NCI-H526 treated with DMSO at 0.1 percent for 48 hours (cell line): ENCODE results near the gene TEX264.
A peak's percentile ranks its signal among the peaks of the same experiment; 100 is the strongest.

Experiments
- DNase-seq: peaks from one replicate; lab custom pipeline; 2025; lab: John Stamatoyannopoulos, UW

Gene TEX264

DNA sequence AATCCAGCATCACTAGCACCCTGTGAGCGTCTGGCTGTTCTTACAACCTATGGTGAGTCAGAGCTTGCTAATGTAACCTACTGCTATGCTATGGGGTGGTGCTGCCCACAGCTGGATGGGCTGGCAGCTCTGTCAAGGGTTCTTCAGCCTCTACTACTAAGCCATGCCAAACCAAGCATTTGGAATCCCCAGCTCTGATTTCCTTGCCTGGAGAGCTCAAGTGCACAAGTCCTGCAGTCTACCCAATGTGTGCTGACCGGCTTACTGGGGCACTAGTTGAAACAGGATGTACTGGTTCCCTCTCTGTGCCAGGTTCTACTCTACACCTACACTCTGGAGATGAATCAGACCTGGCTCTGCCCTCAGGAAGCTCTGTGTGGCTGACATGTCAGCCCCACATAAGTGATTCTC is 4.2 kb downstream of the TEX264 start:
- DNase-seq, result no peak

GRCh38 chr3:51676102-51676640 is 5.1 kb downstream of the TEX264 start:
- DNase-seq, result no peak

- no peak for DNase-seq
Observed at GRCh38 chr3:51677358-51677757, 6.3 kb downstream of the TEX264 start.

GRCh38 chr3:51678186-51678585 is 7.1 kb downstream of the TEX264 start:
- no peak for DNase-seq

- DNase-seq, result no peak
Observed at GRCh38 chr3:51678641-51679040, 7.6 kb downstream of the TEX264 start.

GRCh38 chr3:51679318-51679717 is 8.3 kb downstream of the TEX264 start:
- no peak for DNase-seq

DNA sequence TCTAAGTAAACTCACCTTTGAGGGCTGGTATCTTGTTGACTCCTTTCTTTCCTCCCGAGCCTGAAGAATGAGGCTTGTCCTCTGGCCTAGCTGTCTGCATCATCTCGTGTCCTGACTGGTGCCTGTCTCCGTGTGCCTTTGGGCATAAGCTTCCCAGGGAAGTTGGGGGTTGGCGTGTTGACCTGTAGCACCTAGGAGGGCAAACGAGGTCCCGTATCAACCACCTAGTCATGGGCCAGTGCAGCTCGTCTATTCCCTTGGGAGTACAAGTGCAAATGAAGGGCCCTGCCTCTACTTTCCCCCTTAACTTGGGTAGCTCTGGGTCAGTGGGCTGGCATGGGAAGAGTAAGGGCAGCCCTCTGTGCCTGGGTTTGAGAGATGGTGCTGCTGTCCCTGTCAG is 8.7 kb downstream of the TEX264 start:
- no peak for DNase-seq

DNA sequence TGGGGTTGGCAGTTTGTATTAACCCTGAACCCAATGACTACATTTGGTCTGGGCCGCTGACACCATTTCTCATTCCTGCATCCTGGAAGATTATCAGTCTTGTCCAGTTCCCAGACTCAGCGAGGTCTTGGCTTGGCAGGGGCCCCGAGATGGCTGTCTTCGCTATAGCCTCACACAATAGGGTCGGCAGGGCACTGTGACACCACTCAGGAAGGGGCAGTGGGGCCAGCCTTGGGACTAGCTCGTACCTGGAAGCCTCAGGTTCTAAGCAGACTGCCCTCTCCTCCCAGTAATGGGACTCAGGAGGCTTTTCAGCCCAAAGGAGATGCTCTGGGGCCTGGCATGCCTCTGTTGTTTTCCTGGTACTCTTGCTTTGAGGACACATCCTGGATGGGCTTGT is 9.1 kb downstream of the TEX264 start:
- DNase-seq, result no peak

- DNase-seq, result no peak
Observed at GRCh38 chr3:51680663-51681230, 9.7 kb downstream of the TEX264 start.

DNA sequence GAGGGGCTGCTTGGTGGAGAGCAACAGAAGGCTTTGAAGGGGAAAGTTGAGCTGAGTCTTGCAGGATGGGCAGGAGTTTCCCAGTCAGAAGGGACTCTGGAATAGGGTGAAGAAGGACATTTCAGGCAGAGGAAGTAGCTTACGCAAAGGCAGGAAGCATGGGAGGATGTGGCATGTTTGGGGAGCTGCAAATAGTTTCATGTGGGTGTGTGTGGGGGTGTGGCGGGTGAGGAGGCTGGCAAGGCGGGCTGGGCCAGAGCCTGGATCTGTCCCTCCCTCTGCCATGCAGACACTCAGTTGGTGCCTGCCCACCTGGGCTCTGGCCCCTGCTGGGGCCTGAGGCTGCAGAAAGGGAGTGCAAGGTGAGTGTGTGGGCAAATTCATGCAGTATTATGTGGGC is 10.4 kb downstream of the TEX264 start:
- DNase-seq, result no peak

DNA sequence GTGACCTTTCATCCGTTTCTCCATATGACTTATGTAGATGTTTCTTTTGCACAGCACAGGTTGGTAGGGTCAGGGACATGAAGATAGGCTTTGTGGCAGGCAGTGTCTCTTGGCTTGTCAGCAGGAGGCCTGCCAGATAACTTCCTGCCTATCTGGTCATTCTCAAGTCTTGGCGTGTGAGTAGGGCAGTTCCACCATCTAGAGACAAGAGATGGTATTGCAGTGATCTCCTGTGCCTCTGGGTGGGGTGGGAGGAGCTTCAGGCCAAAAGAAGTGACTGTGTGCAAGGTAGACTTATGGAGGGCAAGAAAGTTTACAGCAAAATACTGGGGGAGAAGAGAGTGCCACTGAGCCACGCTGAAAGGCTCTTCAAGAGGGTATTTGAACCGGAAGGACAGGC is 11.0 kb downstream of the TEX264 start:
- DNase-seq, result peak; percentile 59

DNA sequence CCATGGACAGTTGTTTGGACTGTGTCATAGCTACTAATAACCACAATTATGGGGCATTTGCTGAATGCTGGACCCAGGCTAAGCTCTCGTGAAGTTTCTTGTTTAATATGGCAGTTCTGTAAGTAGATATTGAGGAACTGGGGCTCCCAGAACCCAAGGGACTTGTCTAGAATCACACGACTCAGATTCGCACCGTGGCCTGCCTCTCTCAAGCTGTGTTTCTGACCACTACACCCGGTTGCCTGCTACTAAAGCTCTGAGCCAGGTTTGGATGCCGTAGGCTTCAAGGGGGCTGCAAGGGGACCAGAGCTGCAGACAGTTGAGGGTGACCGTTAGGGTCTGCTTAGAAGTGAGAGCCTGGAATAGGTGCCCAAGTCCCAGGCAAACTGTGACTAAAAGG is 11.5 kb downstream of the TEX264 start:
- no peak for DNase-seq

GRCh38 chr3:51683566-51683965 is 12.5 kb downstream of the TEX264 start:
- DNase-seq, result no peak

- no peak for DNase-seq
Observed at GRCh38 chr3:51684971-51685751, 14.1 kb downstream of the TEX264 start.

GRCh38 chr3:51686056-51686455 is 15.0 kb downstream of the TEX264 start:
- DNase-seq, result no peak

DNA sequence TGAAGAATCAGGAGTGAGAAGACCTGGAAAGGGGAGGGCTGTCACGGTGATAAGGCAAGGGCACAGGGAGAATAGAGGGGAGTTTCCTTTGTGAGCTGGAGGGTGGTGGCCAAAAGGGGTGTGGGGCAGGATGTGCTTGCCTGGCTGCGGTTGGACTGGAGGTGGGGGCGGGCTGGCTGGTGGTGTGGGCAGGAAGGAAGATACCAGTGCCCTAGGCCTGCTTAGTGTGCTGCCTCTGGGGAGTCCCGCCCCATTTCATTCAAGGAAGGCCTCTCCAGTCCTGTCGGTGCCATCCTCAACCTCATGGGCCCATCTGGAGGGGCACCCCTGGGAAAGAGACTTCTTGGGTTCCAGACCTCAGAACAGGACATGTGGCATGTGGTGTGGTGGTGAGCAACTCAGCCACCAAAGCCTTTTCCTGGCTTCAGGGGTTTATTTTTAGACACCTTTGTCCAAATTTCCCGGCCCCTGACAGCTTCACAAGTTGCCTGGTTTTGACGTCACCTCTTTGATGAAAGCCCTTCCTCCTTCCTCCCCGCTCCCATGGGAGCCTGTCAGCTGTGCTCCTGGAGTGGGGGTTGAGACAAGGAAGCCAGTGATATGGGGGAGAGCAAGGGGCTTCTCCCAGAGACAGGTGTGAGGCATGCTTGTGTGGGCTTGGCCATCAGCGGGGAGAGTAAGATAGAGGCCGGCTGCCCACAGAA is 15.6 kb downstream of the TEX264 start:
- no peak for DNase-seq

DNA sequence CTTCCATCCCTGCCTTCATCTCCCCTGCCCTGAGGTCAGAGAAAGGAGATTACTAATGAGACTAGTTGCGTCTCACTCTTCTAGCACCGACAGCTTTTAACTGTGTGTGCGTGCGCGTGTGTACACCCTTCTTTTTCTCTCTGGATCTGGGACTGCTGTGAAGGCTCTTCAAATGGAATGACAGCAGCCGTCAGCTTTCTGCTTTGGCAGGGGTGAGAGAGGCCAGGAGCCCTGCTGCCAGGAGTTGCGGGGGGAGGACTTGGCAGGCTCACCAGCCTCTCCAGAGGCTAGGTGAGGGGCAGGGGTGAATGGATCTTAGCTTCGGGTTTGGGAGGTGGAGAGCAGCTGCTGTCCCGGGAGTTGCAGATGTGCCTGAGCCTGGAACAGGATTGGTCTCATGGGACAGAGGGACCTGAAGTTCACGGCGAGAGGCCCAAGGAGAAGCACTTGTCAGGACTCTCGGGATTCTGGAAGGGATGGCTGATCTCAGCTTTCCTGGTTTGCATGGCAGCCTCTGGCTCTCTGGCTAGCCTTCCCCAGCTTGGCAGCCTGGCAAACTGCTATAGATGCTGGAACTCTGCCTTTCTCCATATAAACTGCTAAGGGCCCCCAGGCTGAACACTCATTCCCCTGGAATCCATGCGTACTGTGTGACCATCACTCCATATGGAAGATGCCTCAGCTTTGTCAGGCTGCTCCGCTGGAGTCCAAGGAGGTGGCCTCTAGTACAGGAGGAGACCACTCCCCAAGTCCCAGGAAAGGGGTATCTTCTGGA is 16.6 kb downstream of the TEX264 start:
- no peak for DNase-seq

DNA sequence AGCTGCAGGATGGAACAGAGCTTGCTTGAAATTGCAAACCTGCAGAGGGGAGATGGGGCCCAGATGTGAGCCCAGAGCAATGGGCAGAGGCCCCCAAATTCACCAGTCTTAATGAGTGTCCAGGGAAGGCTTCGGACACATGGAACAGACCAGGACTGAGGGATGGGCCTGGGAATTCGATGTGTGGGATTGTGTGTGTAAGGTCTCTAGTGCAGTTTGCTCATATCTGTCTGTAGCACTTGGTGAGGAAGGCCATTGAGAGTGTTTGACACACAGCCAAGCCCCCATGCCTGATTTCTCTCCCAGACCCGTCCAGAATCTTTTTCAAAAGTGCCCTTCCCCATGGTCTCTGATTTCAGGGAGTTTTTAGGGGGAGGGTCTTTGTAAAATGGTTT is 17.2 kb downstream of the TEX264 start:
- no peak for DNase-seq

DNA sequence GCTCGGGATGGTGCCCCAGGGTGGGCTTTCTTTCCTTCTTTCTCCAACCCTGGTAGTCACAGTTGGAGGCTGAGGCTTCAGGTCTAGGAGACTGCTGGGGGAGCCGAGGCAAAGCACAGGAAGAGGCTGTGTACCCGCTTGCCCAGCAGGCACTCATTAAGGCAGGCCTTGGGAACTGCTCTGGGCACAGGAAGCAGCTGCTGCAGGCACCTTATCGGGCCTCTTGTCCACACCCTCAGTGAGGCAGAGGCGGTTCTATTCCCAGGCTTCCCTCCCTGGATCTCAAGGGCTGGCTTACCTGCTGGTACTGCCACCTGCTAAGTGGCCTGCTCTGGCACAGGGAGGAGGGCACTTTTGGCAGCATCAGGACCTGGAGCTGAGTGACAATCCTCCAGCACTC is 20.0 kb downstream of the TEX264 start:
- DNase-seq, result no peak

GRCh38 chr3:51691949-51692348 is 20.9 kb downstream of the TEX264 start:
- no peak for DNase-seq

DNA sequence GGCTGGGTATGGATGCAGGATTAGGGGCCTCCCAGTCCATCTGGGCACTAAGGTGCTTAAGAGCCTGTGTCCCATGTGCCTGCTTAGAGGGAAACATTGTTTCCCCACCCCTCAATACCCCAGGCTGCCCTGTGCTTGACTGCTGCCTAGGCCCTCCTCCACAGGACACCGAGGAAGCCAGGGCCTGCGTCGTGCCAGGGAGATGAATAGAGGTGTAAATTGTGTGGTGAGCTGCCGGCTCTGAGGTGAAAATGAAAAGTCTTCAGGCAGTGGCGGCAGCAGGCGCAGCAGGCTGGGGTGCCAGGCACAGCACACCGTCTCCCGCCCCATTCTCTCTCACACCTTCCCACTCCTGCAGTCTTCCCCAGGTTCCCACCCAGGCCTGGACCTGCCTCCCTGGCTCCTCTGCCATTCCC is 21.9 kb downstream of the TEX264 start:
- DNase-seq, result no peak

DNA sequence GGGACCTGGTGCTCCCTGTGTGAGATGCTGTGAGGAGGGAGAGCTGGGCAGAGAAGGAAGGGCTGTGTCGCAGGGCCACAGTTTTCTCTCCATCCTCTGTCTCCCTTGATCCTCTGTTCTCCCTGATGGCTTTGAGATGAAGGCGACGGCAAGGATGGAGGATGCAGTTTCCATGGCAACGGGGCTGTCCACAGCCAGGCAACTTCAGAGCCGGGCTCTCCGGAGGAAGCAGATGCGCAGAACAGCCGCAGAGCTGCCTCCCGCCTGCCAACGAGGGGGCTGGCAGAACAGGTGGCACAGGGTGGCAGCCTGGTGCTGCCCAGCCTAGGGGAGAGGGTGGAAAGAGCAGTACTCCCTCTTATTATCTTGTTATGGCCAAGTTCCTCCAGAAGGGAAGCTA is 25.9 kb downstream of the TEX264 start:
- no peak for DNase-seq
